GM12801 (cell line): ENCODE measurements around the gene PLCD3.

ENCODE experiments used
- CTCF ChIP-seq: IDR thresholded peaks from one replicate; pipeline ENCODE4 v1.5.1; 2011; ENCODE audit warnings: control low read depth; ENCODE audit not compliant: insufficient read length; ENCODE audit errors: extremely low read depth

PLCD3 gene

DNA sequence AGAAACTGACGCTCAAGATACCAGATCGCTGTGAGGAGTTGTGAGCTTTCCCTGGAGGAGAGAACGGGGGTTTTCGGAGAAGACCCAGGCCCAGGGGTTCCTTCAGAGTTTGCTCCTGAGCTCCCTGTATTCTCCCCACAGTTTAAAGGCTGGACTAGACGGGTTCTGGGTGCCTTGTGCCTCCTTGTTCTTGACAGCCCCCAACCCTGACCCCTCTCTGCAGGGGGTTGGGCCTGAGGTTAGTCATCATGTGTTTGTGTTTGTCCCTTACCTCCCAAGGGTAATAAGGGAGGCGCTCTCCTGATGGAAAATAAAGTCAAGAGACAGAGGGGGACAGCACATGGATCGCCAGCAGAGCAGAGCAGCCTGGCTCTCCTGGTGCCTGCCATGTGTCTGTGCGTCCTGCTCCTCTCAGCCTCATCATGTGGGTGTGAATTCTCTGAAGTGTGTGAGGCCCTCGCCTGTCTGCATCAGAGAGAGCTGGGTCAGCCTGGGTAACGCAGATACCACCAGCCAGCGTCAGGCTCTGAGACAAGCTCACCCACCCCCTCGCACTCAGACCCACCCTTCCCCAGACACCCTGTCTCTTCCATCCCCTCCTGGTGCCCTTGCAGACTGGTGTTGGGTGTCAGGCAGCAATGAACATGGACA, 38.1 kb upstream of the PLCD3 start:
- TF ChIP-seq CTCF: no peak

DNA sequence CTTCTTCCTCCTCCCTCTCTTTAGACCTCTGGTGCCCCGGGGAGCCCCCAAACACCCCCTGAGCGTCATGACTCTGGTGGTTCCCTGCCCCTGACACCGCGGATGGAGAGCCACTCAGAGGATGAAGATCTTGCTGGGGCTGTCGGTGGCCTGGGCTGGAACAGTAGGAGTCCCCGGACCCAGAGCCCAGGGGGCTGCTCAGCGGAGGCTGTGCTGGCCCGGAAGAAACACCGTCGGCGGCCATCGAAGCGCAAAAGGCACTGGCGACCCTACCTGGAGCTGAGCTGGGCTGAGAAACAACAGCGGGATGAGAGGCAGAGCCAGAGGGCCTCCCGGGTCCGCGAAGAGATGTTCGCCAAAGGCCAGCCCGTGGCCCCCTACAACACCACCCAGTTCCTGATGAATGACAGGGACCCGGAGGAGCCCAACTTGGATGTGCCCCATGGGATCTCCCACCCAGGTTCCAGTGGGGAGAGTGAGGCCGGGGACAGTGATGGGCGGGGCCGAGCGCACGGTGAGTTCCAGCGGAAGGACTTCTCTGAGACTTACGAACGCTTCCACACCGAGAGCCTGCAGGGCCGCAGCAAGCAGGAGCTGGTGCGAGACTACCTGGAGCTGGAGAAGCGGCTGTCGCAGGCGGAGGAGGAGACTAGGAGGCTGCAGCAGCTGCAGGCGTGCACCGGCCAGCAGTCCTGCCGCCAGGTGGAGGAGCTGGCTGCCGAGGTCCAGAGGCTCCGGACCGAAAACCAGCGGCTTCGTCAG, 36.9 kb upstream of the PLCD3 start:
- TF ChIP-seq CTCF: no peak

DNA sequence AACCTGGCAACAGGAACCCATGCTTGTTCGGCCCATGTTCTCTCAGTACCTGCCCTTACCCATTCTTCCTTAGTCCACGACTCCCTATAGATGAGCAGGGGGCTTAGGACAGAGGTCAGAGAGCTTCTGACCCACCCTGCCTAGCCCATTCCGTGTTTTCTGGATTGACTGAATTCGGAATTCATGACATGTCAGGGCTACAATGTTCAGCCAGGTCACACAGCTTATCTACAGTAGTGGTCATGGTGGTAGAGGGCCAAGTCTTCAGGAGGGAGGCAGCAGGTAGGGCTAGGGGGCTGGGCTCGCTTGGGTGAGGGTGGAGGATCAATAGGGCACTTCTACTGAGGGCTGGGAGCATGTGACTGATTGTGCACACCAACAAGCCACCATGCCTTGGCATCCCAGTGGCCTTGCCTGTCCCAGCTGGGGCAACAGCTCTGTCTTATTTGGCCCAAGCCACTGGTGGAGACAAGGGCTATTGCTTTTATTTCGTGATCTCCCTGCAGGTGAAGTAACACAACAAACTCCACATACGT, 32.5 kb upstream of the PLCD3 start:
- no peak for TF ChIP-seq CTCF

- no peak for TF ChIP-seq CTCF
These were observed 29.8 kb upstream of the PLCD3 start for GRCh38 chr17:45162025-45162687.

DNA sequence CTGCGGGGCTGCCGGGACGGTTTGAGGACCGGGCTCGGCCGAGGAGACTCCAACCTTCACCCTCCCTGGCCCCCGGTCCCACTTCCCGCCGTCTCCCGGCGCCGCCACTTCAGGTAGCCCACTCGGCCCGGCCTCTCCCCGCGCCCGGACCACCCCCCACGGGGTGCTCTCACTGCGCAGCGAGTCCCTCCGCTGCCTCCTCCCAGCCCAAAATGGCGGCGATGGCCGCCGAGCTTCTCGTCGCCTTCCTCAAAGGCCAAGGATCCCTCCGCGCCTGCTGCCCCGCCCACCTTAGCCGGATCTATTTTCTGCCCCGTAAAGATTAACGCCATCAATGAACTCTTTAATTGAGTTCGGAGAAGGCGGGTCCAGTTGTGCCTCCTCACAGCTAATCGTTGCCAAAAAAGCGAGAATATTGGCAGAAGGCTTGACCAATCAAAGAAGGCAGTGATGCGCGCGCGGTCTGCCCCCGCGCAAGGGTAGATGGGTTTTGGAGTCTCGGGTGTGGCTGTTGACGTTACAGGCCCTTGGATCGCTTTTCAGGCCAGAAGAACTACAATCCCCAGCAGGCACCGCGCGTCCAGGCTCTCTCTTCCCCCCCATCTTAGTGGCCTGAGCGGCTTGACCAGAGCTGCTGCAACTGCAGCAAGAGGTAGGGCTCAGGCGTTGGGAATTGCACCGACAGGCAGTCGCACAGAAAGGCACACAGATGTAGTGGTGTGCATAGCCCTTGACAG, 29.1 kb upstream of the PLCD3 start, which contains the start of gene HEXIM2:
Gene HEXIM2, plus strand, starts transcription at position 588 of the 737 bp plus-strand sequence. CDS start 919 bp downstream, outside the sequence.
- no peak for TF ChIP-seq CTCF

DNA sequence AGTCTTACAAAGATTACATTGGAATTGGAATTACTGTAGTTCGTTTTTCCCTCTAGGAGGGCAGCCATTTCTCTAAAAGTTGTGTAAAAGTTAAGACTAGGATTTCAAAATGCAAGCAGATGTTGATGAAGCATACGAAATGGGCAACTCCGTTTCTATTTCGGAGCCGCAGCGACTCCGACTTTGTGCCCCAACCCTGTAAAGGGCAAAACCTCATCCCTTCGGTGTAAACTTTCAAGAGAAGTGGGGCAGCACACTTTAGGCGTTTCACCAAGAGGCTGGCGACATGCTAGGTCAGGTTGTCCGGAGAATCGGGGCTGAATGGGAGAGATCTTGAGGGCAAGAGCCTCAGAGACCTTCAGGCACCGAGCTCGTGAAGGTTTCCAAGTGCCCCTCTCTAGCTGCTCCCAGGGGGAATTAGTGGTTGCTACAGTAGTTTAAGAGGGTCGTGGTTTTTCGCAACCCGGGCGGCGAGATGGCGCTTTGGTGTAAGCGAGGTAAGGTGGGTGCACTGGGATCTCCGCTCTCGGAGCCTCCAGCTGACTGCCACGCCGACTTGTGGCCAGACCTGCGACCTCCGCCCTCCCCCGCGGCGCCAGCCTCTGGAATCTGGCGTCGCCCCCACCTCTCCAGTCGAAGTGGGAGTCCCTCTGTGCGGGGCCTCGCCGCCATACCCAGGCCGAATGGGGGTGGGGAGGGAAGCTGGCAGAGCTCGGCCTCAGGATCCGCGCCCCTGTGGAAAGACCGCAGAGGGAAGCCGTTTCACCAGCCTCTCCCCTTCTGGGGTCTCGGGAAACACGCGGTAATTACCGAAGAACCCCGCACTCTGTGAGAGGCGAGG, 28.4 kb upstream of the PLCD3 start:
- TF ChIP-seq CTCF: no peak
